TTC549 (cell line): ENCODE results near the gene TBC1D1.

Experiments used
- FAIRE-seq: peaks from 2 replicates; lab custom pipeline; 2012; peaks lifted over from hg19 to GRCh38; lab: Jason Lieb, UNC

TBC1D1 gene

DNA sequence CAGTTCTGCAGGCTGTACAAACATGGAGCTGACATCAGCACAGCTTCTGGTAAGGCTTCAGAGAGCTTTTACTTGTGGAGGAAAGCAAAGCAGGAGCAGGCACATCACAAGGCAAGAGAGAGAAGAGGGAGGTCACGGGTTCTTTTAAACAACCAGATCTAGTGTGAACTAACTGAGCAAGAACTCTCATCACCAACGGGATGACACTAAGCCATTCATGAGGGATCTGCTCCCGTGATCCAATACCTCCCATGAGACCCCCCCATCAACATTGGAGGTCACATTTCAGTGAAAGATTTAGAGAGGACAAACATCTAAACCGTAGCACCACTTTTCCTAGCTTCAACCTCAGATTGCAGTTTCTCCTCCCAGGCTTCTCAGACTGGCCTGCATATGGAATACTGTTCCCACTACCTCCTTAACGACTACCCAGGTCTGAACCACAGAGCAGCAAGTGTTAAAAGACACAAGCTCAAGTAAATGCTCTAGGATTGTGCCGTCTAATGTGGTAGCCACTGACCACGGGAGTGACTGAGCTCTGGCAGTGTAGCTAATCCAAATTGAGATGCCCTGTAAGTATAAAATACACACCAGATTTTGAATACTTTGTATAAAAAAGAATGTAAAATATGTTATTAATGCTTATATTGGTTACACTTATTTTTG, 262.0 kb downstream of the TBC1D1 start:
- FAIRE-seq: no peak

DNA sequence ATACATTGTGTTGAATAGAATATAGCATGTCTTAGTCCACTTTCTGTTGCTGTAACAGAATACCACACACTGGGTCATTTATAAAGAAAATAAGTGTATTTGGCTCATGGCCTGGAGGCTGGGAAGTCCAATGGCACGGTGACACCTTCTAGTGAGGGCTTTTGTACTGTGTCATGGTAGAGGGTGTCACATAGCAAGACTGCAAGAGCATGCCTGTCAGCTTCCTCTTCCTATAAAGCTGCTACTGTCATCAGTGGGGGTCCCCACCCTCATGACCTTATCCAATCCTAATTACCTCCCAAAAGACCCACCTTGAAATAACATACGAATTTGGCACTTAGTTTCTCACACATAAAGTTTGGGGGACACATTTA, 262.5 kb downstream of the TBC1D1 start:
- no peak for FAIRE-seq

DNA sequence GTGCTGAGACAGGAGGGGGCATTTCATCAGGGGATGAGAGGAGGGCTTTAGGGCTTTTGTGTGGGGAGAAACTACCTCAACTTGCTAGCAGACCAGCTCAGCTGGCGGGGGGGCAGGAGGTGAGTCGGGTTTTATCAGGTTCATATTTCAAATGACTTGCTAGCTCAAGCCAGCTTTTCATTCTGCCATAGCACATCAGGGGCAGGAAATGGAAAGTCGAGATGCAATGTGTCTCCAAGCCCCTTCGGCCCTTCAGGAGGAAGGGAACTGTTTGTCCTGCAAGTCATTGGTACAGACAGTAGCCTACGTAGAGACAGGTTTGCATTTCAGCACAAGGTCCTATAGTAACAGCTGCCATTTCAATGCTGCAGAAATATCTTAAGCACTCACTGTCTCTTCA, 263.4 kb downstream of the TBC1D1 start:
- FAIRE-seq: no peak

DNA sequence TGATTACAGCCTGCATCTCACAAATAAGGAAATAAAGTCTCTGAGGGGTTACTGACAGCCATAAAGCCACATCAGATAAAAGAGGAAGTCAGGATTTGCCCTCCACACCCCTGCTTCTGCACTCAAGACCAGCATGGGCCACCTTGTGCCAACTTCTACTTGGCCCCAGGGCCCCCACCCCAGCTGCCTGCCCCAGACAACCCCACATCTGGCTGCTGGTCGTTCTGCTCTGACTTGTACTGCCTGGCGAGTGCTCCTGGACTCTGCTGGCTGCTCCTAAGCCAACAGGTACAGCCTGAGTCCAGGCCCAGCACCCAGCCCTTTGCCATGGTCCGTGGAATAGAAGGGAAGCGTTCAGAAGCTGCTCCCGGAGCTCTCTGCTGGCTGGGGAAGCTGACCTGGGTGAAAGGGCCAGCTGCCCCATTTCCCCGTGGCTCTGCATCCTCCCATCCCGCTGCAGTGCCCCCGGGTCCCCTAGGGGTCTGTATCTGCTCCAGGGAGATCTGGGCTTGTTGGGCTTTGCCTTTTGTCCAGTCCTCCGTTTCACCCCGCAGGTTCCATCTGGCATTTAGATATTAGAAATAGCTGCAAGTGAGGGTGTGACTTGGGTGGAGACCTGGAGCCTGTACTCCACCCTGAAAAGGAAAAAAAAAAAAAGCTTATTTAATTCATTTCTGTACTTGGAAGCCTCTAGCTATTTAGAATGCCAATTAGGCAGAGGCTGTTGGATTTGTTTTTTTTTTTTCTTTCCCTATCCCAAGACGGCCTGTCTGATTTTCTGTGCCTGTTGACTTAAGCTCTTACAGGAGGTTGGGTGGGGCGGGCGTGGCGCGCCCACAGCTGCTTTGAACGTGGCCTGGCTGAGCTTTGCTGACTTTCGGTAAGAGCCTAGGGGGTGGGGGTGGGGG, 264.1 kb downstream of the TBC1D1 start:
- no peak for FAIRE-seq

DNA sequence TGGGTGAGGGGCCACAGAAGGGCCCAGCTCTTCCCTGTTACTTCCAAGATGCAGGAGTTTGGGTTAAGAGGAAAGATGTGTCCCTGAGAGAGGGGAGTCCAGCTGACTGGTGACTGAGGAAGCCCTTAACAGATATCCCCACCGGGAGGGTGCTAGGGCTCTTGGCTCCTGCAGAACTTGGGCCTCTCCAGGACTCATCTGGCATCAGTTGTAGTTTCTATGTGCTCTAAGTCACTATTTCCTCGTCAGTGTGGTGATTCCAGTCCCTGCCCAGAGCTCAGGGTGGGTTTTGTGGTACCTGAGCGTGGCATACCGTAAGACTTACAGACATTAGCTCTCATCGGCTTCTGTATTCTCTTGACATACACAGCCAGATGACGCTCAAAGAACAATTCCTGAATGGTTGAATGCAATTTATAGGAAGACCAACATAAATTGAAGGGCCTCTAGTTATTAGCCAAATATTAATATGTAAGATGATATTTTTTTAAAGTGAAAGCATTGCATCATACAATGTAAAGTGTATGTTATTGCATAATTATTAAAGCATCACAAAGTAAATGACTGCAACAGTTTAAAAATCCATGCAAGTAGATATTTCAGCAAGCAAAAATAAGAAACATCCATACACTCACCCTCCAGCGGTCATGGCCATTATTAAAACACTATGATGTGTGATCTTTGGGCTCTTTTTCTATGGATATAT, 264.9 kb downstream of the TBC1D1 start:
- no peak for FAIRE-seq

DNA sequence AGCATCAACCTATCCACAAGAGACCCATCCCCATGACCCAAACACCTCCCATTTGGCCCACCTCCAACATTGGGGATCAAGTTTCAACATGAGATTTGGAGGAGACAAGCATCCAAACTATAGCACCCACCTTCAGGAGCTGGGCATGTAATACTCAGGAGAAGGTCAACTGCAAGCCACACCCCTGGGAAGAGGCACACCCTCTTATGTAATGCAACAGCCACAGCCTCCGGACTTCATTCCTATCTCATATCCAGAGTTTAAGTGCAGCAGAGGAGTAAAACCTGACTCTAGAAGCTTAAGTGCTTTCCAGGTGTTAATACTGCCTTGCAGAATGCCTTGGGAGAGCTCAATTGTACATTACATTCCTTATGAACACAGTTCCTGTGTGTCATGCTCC, 266.7 kb downstream of the TBC1D1 start:
- no peak for FAIRE-seq

DNA sequence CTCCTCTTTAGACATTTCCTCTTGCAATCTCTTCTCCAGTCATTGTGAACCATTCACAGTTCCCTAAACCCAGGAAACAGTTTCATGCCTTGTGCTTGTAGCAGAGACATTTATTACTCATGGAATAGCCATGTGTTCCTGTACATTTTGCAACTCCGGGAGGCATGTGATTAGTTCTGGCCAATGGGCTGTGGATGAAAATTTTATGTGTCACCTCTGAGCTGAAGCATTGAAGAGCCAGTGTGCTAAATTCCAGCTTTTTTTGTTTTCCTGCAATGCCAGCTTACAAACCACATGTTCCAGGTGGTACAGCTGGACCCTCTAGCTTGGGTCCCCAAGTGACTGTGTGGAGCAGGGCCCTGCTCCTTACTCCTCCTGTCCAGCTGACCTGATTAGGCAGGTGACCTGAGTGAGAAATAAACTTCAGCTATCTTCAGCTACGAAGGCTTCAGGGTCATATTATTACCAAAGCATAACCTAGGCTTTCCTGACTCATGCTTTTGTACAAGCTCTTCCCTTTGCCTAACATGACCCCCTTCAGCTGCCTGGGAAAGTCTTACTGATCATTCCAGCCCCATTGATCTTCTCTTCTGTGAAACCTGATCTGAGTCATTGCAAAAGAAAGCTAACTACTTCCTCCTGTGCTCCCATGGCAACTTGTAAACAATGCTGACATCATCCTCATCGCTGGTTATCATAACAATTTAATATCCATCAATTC, 269.8 kb downstream of the TBC1D1 start:
- FAIRE-seq: no peak

DNA sequence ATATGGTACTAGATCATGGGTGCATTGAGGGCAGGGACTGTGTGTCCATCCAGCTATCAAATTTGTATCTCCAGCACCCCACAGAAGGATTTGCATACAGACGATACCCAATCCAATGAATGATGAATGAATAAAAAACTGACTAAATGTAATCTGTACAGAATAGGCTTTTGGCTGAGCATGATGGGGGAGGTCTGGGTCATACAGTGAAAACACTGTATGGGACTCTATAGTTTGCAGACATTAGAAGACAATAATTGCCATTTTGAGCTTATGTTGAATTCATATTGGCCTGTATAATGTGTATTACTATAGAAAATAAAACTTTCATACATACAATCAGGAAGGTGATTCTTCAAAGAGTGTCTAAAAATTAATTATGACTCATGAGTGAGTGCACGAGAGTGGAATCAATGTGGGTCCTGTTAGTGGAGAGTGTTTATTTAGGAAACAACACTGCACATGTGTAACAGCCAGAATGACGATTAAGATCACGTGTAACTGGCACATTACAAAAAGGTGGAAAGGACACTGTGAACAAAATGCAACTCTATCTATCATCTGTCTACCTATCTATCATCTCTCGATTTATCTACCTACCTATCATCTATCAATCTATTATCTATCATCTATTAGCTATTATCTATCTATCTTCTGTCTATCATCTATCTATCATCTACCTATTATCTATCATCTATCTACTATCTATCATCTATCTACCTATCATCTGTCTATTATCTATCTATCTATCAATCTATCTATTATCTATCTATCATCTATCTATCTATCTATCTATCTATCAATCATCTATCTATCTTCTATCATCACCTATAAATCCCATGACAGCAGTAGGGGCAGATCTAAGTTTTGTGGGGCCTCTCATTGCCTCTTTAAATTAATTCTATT, 270.6 kb downstream of the TBC1D1 start:
- FAIRE-seq: no peak

DNA sequence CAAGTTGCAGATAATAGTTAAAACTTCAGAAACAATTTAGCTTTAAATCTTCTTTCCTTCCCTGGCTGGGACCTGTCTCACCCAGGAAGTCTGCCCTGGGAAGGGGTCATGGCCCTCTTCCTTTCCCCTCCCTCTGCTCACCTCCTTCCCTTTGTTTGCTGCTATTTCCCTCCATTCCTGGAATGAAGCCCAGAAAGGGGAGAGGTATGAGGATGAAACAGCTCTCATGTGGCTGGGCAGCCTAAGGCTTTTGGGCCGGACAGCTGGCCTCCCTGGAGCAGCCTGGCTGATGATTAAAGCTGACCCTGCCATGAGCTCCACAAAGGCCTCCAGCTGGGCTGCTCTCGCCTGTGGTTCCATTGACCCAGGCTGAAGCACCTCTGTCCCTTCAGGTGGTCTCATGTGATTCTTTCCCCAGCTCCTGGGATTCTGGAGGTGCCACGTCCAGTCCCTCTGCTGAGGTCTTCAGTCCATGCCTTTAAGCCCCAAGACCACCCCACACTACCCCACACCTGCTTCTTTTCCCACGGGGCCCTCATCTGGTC, 271.4 kb downstream of the TBC1D1 start:
- no peak for FAIRE-seq

DNA sequence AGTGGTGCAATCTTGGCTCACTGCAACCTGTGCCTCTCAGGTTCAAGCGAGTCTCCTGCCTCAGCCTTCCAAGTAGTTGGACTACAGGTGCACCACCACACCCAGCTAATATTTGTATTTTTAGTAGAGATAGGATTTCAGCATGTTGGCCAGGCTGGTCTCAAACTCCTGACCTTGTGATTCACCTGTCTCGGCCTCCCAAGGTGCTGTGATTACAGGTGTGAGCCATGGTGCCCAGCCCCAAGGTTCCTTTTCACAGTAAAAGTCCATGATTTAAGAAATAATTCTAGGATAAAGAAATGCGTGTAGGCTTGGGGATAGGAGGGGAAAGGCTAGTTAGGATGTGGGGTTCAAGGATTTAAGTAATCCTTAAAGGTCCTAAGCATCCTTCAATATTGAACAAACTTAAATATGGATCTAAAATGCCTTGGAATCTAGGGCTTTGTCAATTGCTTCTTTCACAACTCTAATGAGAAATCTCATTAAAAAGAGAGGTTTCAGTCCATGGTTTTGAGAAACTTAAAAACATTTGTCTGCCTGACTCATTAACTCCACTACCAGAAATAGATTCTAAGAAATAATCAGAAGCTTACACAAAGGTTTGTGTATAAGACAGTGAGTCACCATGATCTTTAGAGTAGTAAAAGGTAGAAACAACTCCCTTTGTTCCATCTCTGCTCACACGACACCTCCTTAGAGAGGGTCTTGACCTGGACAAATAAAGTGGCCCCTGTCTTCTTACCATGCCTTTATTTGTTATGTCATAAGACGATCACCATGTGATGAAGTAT, 272.5 kb downstream of the TBC1D1 start:
- no peak for FAIRE-seq

DNA sequence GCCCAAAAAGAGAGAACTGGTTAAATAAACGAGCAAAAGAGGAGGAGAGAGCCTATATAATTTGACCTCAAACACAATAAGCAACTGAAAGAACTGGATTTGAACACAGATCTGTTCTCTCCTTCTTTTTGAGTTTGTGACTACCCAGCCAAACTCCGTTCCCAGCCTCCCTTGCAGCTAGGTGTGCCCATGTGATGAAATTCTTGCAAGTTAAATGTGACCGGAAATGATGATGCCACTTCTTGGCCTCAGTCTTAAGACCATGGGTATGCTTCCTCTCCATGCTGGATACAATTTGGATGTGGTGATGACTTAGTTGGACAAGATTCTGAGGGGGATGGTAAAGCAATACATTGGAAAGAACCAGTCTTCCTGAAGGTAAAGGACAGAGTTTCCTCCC, 273.5 kb downstream of the TBC1D1 start:
- FAIRE-seq: no peak

DNA sequence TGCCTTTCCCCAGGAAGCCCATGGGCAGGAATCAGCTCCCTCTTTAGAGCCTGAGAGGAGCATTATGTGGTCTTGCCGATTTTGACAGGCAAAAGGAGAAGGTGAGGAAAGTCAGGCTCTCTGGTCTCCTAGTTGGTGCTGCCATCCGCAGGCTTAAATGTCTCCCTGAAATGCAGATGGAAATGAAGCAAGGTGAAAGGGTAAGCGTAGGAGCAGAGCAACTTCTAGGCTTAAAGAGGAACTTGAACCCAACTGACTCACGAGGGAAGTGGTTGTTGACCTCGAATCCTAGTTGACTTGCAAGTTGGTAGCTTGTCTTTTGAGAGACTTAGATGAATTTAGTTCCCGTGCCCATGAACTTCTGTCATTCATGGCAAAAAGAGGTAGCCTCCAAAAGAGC, 275.2 kb downstream of the TBC1D1 start:
- FAIRE-seq: no peak

DNA sequence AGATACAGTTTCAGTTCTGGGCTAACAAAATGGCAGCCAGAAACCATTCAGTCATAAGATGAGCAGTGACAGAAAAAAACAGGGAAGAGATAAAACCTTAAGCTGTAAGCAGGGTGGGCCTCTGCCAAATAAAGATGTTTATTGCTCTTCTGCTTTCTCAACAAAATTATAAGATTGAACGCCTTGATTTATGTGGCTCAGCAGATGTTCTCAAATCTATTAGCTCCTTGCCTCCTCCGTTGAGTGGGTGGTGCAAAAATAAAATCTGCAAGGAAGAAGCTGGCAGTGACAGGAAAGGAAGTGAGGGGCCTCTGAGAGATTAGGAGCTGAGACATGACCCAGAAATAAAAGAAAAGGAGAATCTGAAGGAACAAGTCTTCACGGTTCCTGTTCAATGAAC, 275.9 kb downstream of the TBC1D1 start:
- FAIRE-seq: no peak

DNA sequence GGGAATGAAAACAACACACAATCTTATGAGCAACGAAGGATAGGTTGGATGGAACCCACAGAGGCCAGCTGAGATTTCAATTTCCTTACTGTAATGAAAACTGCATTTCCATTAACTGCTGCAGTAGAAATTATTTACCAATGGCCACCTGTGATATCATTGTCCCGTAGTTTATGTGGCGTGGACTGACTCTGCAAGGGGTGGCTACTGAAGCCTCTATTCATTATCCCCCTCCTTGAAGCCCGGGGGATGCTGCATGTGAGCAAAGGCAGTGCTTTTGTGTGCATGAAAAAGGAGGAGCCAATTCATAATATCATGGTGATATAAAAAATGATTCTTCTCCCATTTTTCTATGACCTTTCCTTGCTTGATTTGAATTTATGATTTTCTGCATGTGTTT, 277.1 kb downstream of the TBC1D1 start:
- FAIRE-seq: no peak

DNA sequence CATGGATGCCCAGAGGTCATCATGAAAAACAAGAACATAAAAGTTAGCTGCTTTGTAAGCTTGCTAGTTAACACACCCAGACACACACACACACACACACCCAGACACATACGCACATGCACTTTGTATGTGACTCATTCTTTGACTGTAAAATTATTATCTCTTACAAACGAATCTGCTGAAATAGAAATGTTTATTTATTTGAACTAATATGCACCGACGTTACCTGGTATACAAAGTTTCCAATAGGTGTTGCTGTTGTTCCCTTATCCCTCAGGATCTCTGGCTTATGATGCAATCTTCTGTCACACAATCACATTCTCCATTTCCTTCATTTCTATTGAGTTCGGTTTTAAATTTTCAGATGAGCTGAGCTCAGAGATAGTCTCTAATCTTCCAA, 278.6 kb downstream of the TBC1D1 start:
- FAIRE-seq: no peak

DNA sequence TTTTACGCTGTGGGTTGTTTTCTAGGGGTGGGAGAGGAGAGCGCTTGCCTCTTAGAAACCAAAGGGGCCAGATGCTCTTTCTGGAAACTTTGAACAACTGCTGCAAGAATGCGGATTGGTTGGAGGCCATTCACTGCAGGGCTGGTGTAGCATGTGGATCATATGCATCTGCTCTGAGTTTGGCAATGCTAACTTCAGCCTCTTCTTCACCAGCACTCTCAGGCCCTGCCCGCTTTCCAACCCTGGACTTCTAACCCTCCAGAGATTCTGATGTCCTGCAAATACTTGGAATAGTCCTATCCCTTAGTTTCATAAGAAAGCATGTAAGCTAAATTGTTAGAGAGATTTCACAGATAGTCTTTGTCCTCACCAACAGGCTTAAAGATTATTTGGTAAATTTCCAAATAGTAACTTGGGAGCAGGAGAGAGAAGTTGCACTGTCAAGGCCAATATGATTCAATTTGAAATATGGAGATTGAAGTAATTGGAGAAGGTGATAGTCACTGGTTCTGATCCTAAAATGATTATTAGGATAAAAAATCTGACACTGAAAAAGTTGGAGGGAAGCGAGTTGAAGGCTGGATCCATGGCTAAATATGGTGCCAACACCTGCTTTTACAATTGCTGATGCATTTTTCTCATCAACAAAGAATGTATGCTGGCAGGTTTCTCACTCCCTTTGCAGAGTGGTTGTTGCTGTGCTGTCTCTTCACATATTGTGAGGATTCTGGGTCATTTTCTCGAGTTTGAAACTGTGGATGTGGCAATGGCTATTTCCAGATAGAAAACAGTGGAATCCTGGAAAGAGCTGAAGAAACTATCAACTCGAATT, 279.7 kb downstream of the TBC1D1 start:
- no peak for FAIRE-seq

DNA sequence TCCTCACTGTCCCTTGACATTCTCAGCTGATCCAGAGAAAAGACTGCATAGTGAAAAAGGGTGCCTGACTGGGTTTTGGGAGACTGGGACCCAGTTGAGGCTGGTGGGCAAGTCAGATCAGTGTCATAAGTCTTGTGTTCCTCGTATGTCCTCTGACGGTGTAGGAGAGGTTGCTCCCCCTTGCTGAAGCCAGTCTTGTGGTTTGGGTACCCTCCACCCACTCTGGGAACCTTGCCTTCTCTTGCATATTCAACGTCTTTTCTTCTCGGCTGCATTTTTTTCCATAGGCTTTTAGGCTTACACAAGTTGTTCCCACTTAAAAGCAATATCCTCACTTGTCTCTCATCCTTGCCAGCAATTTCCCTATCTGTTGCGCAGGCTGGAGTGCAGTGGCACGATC, 281.2 kb downstream of the TBC1D1 start:
- FAIRE-seq: no peak

DNA sequence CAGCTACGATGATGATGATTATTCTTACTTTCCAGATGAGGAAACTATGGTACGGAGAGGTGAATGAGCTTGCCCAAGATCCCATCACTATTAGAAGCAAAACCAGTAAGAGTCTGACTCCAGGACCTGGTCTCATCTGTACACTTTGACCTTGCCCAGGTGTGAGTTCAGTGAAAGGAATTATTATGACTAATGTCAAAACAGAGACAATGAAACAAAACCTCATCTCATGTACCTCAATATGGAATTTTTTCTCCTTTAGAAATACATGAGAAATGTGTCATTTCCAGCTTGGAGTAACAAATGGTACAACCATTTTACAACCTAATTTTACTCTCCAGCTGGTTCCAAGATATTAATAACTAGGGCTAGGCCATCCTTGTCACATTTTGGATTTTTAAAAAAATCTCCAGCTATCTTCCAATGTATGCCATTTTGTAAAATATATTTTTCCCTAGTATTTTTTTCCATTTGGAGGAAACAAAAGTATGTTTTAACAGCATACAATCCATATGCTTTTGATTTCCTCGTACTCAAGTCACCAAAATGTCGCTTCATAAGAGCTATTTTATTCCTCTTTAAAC, 283.1 kb downstream of the TBC1D1 start:
- no peak for FAIRE-seq

DNA sequence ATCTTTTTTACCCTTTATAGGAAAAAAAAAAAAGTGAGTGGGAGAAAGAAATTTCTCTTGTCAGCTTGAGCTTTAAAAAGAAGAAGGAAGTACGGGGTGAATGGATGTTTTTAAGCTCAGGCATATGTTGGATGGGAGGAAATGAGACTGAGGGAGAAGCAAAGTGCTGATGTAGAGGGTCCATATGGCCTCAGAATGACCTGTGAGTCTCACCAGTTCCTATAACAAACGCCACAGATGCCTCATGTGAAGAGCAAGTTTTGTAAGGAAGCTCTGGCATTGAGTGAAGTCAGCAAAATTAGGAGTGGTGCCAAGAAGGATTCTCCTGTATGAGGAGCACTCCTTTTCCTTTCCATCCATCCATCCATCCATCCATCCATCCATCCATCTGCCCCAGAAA, 283.9 kb downstream of the TBC1D1 start:
- no peak for FAIRE-seq
